Skeletal muscle cell (primary cell): Measurements from ENCODE around the gene ADGRV1.

ENCODE experiments used
- DNase-seq: peaks from one replicate; pipeline ENCODE4 v3.0.0-alpha.2; 2010; ENCODE audit warnings: low read depth
- H3K4me3 ChIP-seq: 2 replicates; pipeline ENCODE4 v1.5.1; 2011; ENCODE audit warnings: low read depth, mild to moderate bottlenecking, control low read depth, low read length, moderate library complexity

The ADGRV1 gene

GRCh38 chr5:91180506-91180905, 621.9 kb downstream of the ADGRV1 start:
- no peak overlapping the region for H3K4me3 ChIP-seq
- DNase-seq = no peak

- DNase-seq = peak; percentile 47
- no peak overlapping the region for H3K4me3 ChIP-seq
Observed at GRCh38 chr5:91182763-91183162, 624.2 kb downstream of the ADGRV1 start.

DNA sequence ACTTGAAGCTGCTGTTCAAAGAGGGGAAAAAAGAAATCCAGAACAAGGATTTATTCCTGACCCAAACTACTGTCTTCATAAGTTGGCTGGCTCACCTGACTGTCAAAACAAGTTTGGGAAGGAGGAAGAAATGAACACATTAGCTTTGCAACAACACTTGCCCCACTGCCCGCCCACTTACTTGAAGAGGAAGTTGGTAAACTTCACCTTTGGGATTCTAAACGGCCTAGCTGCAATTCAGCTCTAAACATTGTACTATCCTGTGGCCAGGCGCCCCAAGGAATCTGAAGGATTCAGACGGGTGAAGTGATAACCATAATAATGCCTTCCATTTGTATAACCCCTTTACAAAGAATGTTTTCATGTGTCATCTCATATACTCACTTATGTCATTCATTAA, 625.1 kb downstream of the ADGRV1 start:
- no peak overlapping the region for H3K4me3 ChIP-seq

GRCh38 chr5:91186101-91186500, 627.5 kb downstream of the ADGRV1 start:
- DNase-seq = no peak
- H3K4me3 ChIP-seq = no peak overlapping the region

More for the DNA sequence above, 625.1 kb downstream of the ADGRV1 start:
- DNase-seq = no peak

DNA sequence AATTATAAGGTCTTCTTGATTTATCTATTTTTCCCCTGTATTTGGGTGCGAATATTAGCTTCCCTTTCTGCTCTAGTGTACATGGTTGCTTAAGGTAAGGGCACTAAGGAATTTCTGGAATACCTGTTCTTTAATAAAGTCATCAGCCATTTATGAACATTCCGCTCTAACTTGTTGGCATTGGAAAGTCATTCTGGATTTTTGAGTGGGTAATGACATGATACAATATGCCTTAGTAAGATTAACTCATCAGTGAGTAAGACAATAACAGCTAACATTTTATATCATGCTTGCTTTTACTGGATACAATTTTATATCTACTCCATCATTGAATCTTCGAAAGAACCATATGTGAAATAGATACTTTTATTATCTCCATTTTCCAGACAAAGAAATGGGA, 628.4 kb downstream of the ADGRV1 start:
- no peak for DNase-seq
- no peak overlapping the region for H3K4me3 ChIP-seq

DNA sequence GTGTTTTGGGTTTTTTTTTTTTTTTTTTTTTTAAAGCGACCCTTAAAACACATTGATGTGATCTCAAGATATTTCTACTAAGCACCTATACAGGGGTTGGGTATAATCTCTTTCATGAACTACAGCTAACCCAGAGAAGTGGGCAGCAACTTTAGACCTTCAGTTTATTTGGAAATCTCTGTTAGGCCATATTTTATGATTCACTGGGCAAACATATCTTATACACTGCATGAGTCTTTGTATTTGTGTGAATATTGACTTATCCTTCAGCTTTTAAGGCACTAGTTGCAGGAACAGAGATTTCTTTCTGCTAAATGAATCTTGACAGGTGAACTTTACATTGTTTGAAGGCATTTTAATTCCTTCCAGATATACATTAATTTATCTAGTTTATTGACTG, 630.2 kb downstream of the ADGRV1 start:
- no peak overlapping the region for H3K4me3 ChIP-seq

GRCh38 chr5:91189480-91190313, 631.1 kb downstream of the ADGRV1 start:
- peak; percentile 87 for DNase-seq
- no peak overlapping the region for H3K4me3 ChIP-seq

More for the DNA sequence above, 630.2 kb downstream of the ADGRV1 start:
- no peak for DNase-seq

DNA sequence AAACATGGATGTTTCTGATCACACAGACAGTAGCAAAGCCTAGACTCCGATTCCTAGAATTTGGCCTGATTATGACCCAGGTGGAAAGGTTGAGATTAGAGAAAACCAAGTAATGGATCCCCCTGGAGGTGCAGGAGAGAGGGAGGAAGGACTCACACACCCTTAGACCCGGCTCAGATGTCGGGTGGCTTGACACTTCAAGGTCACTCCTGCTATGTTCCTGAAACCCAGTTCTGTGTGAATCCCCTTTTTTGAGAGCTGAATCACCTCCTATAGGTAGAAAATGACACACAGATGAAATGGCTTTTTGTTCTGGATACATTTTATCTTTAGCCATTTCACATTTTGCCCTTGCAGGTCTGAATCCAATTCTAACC, 631.7 kb downstream of the ADGRV1 start:
- DNase-seq = no peak
- no peak overlapping the region for H3K4me3 ChIP-seq

DNA sequence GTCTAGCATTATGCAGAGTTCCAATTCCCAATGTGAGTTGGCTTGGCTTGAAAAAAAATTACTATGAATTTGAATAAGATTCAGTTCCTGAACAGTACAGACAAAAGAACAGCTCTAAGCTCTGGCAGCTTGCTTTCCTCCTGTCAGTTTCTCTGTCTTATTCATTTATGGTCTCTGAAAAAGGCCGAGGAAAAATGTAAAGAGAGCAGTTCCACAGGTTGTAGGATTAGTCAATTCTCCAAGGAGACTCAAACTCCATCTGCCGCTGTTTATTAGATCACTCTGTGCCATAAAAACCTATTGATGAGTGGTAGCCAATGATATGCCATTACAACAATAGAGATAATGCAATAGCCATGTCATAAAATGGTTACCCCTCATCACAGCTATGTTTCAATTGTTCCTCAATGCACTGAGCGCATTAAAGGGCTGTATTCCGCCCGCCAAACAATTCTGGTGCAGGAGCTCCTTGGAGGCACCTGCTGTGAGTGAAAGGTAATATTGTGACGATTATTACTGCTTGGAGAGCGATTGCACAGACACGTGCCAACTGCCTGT, 636.3 kb downstream of the ADGRV1 start:
- no peak overlapping the region for H3K4me3 ChIP-seq
- no peak for DNase-seq

DNA sequence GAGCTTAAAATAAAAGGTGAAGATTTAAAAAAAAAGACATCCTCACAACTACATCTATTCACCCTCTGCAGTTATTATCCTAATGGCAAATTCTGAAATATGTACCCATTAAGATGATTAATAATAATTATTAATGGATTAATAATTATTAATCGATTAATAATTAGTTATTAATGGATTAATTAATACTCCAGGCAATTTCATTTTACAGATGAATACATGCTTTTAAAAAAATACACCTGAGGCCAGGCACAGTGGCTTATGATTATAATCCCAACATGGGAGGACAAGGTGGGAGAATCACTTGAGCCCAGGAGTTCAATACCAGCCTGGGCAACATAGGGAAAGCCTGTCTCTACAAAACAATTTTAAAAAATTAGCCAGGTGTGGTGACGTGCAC, 642.1 kb downstream of the ADGRV1 start:
- DNase-seq = no peak
- no peak overlapping the region for H3K4me3 ChIP-seq

DNA sequence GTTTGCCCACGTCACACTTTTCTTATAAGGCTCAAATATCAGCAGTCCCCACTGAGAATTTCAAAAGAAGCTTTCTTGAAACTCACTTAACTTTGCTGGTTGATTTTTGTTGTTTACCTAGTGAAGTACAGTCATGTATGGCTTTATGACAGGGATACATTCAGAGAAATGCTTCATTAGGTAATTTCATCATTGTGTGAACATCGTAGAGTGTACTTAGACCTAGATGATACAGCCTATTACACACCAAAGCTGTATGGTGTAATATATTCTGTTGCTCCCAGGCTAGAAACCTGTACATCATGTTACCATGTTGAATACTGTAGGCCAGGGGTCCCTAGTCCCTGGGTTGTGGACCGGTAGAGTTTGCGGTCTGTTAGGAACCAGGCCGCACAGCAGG, 647.5 kb downstream of the ADGRV1 start:
- no peak for DNase-seq
- no peak overlapping the region for H3K4me3 ChIP-seq

- DNase-seq = peak; percentile 43
- H3K4me3 ChIP-seq = no peak overlapping the region
Observed at GRCh38 chr5:91206734-91207133, 648.1 kb downstream of the ADGRV1 start.

DNA sequence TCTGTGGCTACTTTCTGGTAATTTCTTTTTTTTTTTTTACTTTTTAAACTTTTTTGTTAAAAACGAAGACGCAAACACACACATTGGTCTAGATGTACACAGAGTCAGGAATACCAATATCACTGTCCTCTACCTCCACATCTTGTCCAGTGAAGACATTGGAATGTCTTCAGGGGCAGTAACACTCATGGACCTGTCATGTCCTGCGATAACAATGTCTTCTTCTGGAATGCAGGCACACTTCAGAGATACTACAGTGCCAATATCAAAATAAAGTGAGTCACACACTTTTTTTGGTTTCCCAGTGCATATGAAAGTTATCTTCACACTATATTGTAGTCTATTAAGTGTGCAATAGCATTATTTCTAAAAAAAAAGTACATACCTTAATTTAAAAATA, 648.7 kb downstream of the ADGRV1 start:
- no peak overlapping the region for H3K4me3 ChIP-seq
- no peak for DNase-seq

DNA sequence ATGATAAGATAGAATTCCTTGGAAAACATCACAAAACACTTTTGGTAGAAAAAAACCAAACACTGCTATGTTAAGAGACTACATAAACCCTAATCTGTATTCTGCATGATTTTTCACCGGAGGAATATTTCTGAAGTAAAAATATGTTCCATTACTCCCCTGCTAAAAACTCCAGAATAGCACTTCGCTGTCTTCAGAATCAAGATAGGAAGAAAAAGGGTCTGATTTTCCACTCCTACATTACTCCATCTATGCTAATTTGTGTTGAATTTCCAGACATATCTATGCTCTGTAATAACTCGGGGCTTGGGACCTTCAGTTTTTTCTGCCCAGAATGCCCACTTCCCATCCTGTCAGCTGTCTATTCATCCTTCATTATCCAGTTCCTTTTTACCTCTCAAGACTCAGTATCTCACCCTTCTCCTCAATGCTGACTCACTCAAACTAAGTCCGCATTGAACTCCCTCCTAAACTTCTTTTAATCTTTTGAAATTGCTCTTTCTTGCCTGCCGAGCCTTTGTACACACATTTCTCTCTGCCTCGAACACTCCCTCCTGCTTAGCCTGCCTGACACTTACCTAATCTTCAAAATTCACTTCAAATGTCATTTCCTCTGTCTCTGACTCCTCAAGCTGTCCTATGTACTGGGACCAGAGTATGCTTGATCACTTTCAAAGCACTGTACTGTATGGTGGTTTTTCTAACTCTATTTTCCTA, 653.6 kb downstream of the ADGRV1 start:
- no peak overlapping the region for H3K4me3 ChIP-seq

GRCh38 chr5:91212714-91213092, 654.1 kb downstream of the ADGRV1 start:
- peak; percentile 87 for DNase-seq
- H3K4me3 ChIP-seq = no peak overlapping the region

More for the DNA sequence above, 653.6 kb downstream of the ADGRV1 start:
- peak; percentile 26 for DNase-seq
